HEK293 (cell line): ENCODE measurements around the gene GTF2F2.

Experiments used
- CTCF ChIA-PET: fragments of 350-600 bp; formaldehyde crosslinking; extraction: SDS; loops from one replicate; lab custom pipeline; 2021; ENCODE audit warnings: antibody characterized with exemption; lab: Yijun Ruan, JAX
- POLR2A ChIA-PET: fragments of 300-600 bp; formaldehyde crosslinking; extraction: SDS; loops from one replicate; lab custom pipeline; 2020; ENCODE audit warnings: antibody characterized with exemption, inconsistent platforms; lab: Yijun Ruan, JAX
- H3K27ac ChIP-seq: fragments of 200-500 bp; sonication (Bioruptor generic); 2 replicates; pipeline ENCODE4 v1.5.1; 2014; ENCODE audit warnings: low read depth, low read length, control low read depth, inconsistent platforms; ENCODE audit errors: extremely low read depth
- H3K36me3 ChIP-seq, 2 experiments: fragments of 200-500 bp in 1 of 2; sonication (Bioruptor generic) in 1 of 2; 1 replicate in 1 of 2; 2 replicates in 1 of 2; pipeline ENCODE4 v1.5.1; 2014 to 2017; ENCODE audit warnings: inconsistent platforms in 2 of 2, low read length in 2 of 2; ENCODE audit not compliant: control insufficient read depth in 2 of 2, insufficient read depth in 1 of 2
- H3K4me1 ChIP-seq: fragments of 200-500 bp; sonication (Bioruptor generic); 2 replicates; pipeline ENCODE4 v1.5.1; 2014; ENCODE audit warnings: mild to moderate bottlenecking, low read length, inconsistent platforms; ENCODE audit not compliant: control insufficient read depth, insufficient read depth
- H3K4me3 ChIP-seq: 2 replicates; pipeline ENCODE4 v1.5.1; 2011; ENCODE audit warnings: low read depth, mild to moderate bottlenecking, control low read depth, low read length, moderate library complexity
- H3K9me3 ChIP-seq: fragments of 200-500 bp; sonication (Bioruptor generic); 2 replicates; pipeline ENCODE4 v1.5.1; 2014; ENCODE audit warnings: low read depth, low read length, inconsistent platforms; ENCODE audit not compliant: control insufficient read depth, insufficient read depth
- GLIS1 ChIP-seq: fragments of 450-650 bp; formaldehyde crosslinking; IDR thresholded peaks from 2 replicates; pipeline ENCODE4 v1.5.1; 2016; ENCODE audit warnings: missing biosample characterization, missing genetic modification characterization
- HOXD13 ChIP-seq: sonication (generic); formaldehyde crosslinking; IDR thresholded peaks from 2 replicates; pipeline ENCODE4 v1.8.0; 2022; ENCODE audit warnings: missing genetic modification reagents, borderline replicate concordance
- KLF1 ChIP-seq: fragments of 450-650 bp; formaldehyde crosslinking; IDR thresholded peaks from 2 replicates; pipeline ENCODE4 v1.5.1; 2016; ENCODE audit warnings: missing biosample characterization, missing genetic modification characterization
- REST ChIP-seq: fragments of 450-650 bp; formaldehyde crosslinking; IDR thresholded peaks from 2 replicates; pipeline ENCODE4 v1.5.1; 2016; ENCODE audit warnings: missing biosample characterization, missing genetic modification characterization
- SALL2 ChIP-seq: fragments of 450-650 bp; formaldehyde crosslinking; IDR thresholded peaks from 2 replicates; pipeline ENCODE4 v1.5.0; 2017; ENCODE audit warnings: missing biosample characterization, mild to moderate bottlenecking, missing genetic modification characterization, borderline replicate concordance
- SP2 ChIP-seq: fragments of 450-650 bp; formaldehyde crosslinking; IDR thresholded peaks from 2 replicates; pipeline ENCODE4 v1.5.1; 2016; ENCODE audit warnings: missing biosample characterization, missing genetic modification characterization
- YY2 ChIP-seq: fragments of 450-650 bp; formaldehyde crosslinking; IDR thresholded peaks from 2 replicates; pipeline ENCODE4 v1.5.1; 2016; ENCODE audit warnings: missing biosample characterization, missing genetic modification characterization
- ZNF138 ChIP-seq: fragments of 450-650 bp; formaldehyde crosslinking; IDR thresholded peaks from 2 replicates; pipeline ENCODE4 v1.5.1; 2016; ENCODE audit warnings: missing biosample characterization, missing genetic modification characterization, borderline replicate concordance
- ZNF157 ChIP-seq: fragments of 450-650 bp; formaldehyde crosslinking; IDR thresholded peaks from 2 replicates; pipeline ENCODE4 v1.5.1; 2016; ENCODE audit warnings: missing biosample characterization, missing genetic modification characterization
- ZNF221 ChIP-seq: fragments of 450-650 bp; formaldehyde crosslinking; IDR thresholded peaks from 2 replicates; pipeline ENCODE4 v1.5.1; 2017; ENCODE audit warnings: missing biosample characterization, missing genetic modification characterization, borderline replicate concordance
- ZNF341 ChIP-seq: fragments of 450-650 bp; formaldehyde crosslinking; IDR thresholded peaks from 2 replicates; pipeline ENCODE4; 2016; ENCODE audit warnings: low read depth, missing biosample characterization, missing genetic modification characterization
- ZNF473 ChIP-seq: fragments of 450-650 bp; formaldehyde crosslinking; IDR thresholded peaks from 2 replicates; pipeline ENCODE4 v1.5.1; 2017; ENCODE audit warnings: missing biosample characterization, missing genetic modification characterization
- ZNF544 ChIP-seq: fragments of 450-650 bp; formaldehyde crosslinking; IDR thresholded peaks from 2 replicates; pipeline ENCODE4 v1.5.0; 2017; ENCODE audit warnings: missing biosample characterization, missing genetic modification characterization
- ZNF561 ChIP-seq: fragments of 450-650 bp; IDR thresholded peaks from 2 replicates; pipeline ENCODE4 v1.5.1; 2018; ENCODE audit warnings: missing biosample characterization, missing genetic modification characterization, borderline replicate concordance
- ZNF660 ChIP-seq: fragments of 450-650 bp; IDR thresholded peaks from 2 replicates; pipeline ENCODE4 v1.5.1; 2018; ENCODE audit warnings: missing biosample characterization, mild to moderate bottlenecking, missing genetic modification characterization
- ZNF692 ChIP-seq: fragments of 450-650 bp; formaldehyde crosslinking; IDR thresholded peaks from 2 replicates; pipeline ENCODE4 v1.5.1; 2016; ENCODE audit warnings: missing biosample characterization, missing genetic modification characterization
- ZNF76 ChIP-seq: fragments of 450-650 bp; formaldehyde crosslinking; IDR thresholded peaks from 2 replicates; pipeline ENCODE4; 2016; ENCODE audit warnings: low read depth, missing biosample characterization, missing genetic modification characterization, borderline replicate concordance
- ZNF791 ChIP-seq: fragments of 450-650 bp; formaldehyde crosslinking; IDR thresholded peaks from 2 replicates; pipeline ENCODE4 v1.5.1; 2016; ENCODE audit warnings: missing biosample characterization, missing genetic modification characterization
- TF ChIP-seq, protein P1 (sequence below): fragments of 450-650 bp; formaldehyde crosslinking; IDR thresholded peaks from 2 replicates; pipeline ENCODE4 v1.5.1; 2016; ENCODE audit warnings: missing biosample characterization, missing genetic modification characterization
- TF ChIP-seq, protein P2 (sequence below): fragments of 450-650 bp; formaldehyde crosslinking; IDR thresholded peaks from 2 replicates; pipeline ENCODE4 v1.5.1; 2016; ENCODE audit warnings: missing biosample characterization, missing genetic modification characterization, borderline replicate concordance
- TF ChIP-seq, protein P3 (sequence below): fragments of 450-650 bp; formaldehyde crosslinking; IDR thresholded peaks from 2 replicates; pipeline ENCODE4 v1.5.1; 2016; ENCODE audit warnings: missing biosample characterization, missing genetic modification characterization, low read depth

The GTF2F2 gene

GRCh38 chr13:45196096-45196495, 75.8 kb downstream of the GTF2F2 start:
- TF ChIP-seq KLF1 (tag by site-specific recombination), result no peak
- TF ChIP-seq SP2 (tag by site-specific recombination), result no peak
- no peak for TF ChIP-seq HOXD13 (CRISPR knock-in tag)
- no peak for TF ChIP-seq ZNF660 (tag by site-specific recombination)
- no peak for TF ChIP-seq ZNF341 (tag by site-specific recombination)
- no peak for TF ChIP-seq YY2 (tag by site-specific recombination)
- no peak for TF ChIP-seq ZNF138
- TF ChIP-seq, protein P1, sequence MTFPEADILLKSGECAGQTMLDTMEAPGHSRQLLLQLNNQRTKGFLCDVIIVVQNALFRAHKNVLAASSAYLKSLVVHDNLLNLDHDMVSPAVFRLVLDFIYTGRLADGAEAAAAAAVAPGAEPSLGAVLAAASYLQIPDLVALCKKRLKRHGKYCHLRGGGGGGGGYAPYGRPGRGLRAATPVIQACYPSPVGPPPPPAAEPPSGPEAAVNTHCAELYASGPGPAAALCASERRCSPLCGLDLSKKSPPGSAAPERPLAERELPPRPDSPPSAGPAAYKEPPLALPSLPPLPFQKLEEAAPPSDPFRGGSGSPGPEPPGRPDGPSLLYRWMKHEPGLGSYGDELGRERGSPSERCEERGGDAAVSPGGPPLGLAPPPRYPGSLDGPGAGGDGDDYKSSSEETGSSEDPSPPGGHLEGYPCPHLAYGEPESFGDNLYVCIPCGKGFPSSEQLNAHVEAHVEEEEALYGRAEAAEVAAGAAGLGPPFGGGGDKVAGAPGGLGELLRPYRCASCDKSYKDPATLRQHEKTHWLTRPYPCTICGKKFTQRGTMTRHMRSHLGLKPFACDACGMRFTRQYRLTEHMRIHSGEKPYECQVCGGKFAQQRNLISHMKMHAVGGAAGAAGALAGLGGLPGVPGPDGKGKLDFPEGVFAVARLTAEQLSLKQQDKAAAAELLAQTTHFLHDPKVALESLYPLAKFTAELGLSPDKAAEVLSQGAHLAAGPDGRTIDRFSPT, result no peak
- TF ChIP-seq REST (tag by site-specific recombination), result no peak
- TF ChIP-seq ZNF544 (tag by site-specific recombination), result no peak
- TF ChIP-seq ZNF791 (tag by site-specific recombination), result no peak
- ChIA-PET POLR2A (no interaction called here), CTCF (interaction anchor here (1.2 kb wide), 1 partner anchor 85 kb away, joined by 5 read pairs; no protein-coding TSS in a partner anchor)
- Histone ChIP-seq H3K4me3 (no peak overlapping the region), H3K36me3 (no peaks in the 10 kb centered on the region), H3K9me3 (no peaks in the 10 kb centered on the region), H3K4me1 (no peaks in the 10 kb centered on the region), H3K27ac (no peak overlapping the region)

- H3K27ac ChIP-seq, result no peak overlapping the region
- POLR2A ChIA-PET, result no interaction called here
- no peaks in the 10 kb centered on the region for H3K36me3 ChIP-seq
- H3K9me3 ChIP-seq, result no peaks in the 10 kb centered on the region
- no peak overlapping the region for H3K4me3 ChIP-seq
- no peaks in the 10 kb centered on the region for H3K4me1 ChIP-seq
- CTCF ChIA-PET, result interaction anchor here (1.2 kb wide), 1 partner anchor 84 kb away, joined by 5 read pairs; no protein-coding TSS in a partner anchor
- TF ChIP-seq, protein P2, sequence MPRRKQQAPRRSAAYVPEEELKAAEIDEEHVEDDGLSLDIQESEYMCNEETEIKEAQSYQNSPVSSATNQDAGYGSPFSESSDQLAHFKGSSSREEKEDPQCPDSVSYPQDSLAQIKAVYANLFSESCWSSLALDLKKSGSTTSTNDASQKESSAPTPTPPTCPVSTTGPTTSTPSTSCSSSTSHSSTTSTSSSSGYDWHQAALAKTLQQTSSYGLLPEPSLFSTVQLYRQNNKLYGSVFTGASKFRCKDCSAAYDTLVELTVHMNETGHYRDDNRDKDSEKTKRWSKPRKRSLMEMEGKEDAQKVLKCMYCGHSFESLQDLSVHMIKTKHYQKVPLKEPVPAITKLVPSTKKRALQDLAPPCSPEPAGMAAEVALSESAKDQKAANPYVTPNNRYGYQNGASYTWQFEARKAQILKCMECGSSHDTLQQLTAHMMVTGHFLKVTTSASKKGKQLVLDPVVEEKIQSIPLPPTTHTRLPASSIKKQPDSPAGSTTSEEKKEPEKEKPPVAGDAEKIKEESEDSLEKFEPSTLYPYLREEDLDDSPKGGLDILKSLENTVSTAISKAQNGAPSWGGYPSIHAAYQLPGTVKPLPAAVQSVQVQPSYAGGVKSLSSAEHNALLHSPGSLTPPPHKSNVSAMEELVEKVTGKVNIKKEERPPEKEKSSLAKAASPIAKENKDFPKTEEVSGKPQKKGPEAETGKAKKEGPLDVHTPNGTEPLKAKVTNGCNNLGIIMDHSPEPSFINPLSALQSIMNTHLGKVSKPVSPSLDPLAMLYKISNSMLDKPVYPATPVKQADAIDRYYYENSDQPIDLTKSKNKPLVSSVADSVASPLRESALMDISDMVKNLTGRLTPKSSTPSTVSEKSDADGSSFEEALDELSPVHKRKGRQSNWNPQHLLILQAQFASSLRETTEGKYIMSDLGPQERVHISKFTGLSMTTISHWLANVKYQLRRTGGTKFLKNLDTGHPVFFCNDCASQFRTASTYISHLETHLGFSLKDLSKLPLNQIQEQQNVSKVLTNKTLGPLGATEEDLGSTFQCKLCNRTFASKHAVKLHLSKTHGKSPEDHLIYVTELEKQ (tag by site-specific recombination), result no peak
- TF ChIP-seq ZNF561 (tag by site-specific recombination) (no peak), ZNF473 (tag by site-specific recombination) (no peak), ZNF76 (tag by site-specific recombination) (no peak), ZNF221 (tag by site-specific recombination) (no peak), SALL2 (tag by site-specific recombination) (no peak), ZNF157 (tag by site-specific recombination) (no peak), ZNF692 (no peak), GLIS1 (tag by site-specific recombination) (no peak)
- TF ChIP-seq, protein P3, sequence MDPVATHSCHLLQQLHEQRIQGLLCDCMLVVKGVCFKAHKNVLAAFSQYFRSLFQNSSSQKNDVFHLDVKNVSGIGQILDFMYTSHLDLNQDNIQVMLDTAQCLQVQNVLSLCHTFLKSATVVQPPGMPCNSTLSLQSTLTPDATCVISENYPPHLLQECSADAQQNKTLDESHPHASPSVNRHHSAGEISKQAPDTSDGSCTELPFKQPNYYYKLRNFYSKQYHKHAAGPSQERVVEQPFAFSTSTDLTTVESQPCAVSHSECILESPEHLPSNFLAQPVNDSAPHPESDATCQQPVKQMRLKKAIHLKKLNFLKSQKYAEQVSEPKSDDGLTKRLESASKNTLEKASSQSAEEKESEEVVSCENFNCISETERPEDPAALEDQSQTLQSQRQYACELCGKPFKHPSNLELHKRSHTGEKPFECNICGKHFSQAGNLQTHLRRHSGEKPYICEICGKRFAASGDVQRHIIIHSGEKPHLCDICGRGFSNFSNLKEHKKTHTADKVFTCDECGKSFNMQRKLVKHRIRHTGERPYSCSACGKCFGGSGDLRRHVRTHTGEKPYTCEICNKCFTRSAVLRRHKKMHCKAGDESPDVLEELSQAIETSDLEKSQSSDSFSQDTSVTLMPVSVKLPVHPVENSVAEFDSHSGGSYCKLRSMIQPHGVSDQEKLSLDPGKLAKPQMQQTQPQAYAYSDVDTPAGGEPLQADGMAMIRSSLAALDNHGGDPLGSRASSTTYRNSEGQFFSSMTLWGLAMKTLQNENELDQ (tag by site-specific recombination), result no peak
Observed at GRCh38 chr13:45196622-45197021, 76.3 kb downstream of the GTF2F2 start.
